ENCODE measurements around the gene DISC1.

Gene DISC1

GRCh38 chr1:231913493-231913892 is 286.9 kb downstream of the DISC1 start:
- H3K27ac ChIP-seq (ENCODE audit: low read depth, low read length, poor library complexity, severe bottlenecking), result no peak overlapping the region
- H3F3A ChIP-seq (ENCODE audit: insufficient read depth, low read length), result no peaks in the 10 kb centered on the region
- TF ChIP-seq CTCF (IDR thresholded peaks at IDR 0.05; ENCODE audit: low read length), result no peak
- no peak for TF ChIP-seq EZH2 (IDR thresholded peaks at IDR 0.05; ENCODE audit: borderline replicate concordance, low read length)
- H3K27me3 ChIP-seq (ENCODE audit: insufficient read depth, low read length), result no peaks in the 10 kb centered on the region
- no peak overlapping the region for H3K9ac ChIP-seq (ENCODE audit: low read length)
- no peaks in the 10 kb centered on the region for H3K9me3 ChIP-seq (ENCODE audit: low read length)
- no peak overlapping the region for H3K4me3 ChIP-seq (ENCODE audit: low read depth, low read length, poor library complexity, severe bottlenecking)
- H3K4me2 ChIP-seq (ENCODE audit: low read length), result no peak overlapping the region
- no peaks in the 10 kb centered on the region for H4K20me1 ChIP-seq (ENCODE audit: insufficient read depth, low read length)
- H3K79me2 ChIP-seq (ENCODE audit: insufficient read depth, low read length), result no peaks in the 10 kb centered on the region
- H3K4me1 ChIP-seq (ENCODE audit: insufficient read depth, low read length, severe bottlenecking), result no peaks in the 10 kb centered on the region
- H3K36me3 ChIP-seq (ENCODE audit: insufficient read depth, low read length), result no peaks in the 10 kb centered on the region
- no peak overlapping the region for H2AFZ ChIP-seq (ENCODE audit: low read length)
- no peaks in the 10 kb centered on the region for H3K9me2 ChIP-seq (ENCODE audit: low read depth, low read length)

- Histone ChIP-seq H3K9me2 (ENCODE audit: low read depth, low read length) (no peaks in the 10 kb centered on the region), H3K4me3 (ENCODE audit: low read depth, low read length, poor library complexity, severe bottlenecking) (no peak overlapping the region), H3K4me2 (ENCODE audit: low read length) (no peak overlapping the region), H3K9ac (ENCODE audit: low read length) (no peak overlapping the region), H4K20me1 (ENCODE audit: insufficient read depth, low read length) (no peaks in the 10 kb centered on the region), H3K9me3 (ENCODE audit: low read length) (no peaks in the 10 kb centered on the region), H3K4me1 (ENCODE audit: insufficient read depth, low read length, severe bottlenecking) (no peaks in the 10 kb centered on the region), H3K36me3 (ENCODE audit: insufficient read depth, low read length) (no peaks in the 10 kb centered on the region), H2AFZ (ENCODE audit: low read length) (no peak overlapping the region), H3K27ac (ENCODE audit: low read depth, low read length, poor library complexity, severe bottlenecking) (no peak overlapping the region), H3F3A (ENCODE audit: insufficient read depth, low read length) (no peaks in the 10 kb centered on the region), H3K27me3 (ENCODE audit: insufficient read depth, low read length) (no peaks in the 10 kb centered on the region), H3K79me2 (ENCODE audit: insufficient read depth, low read length) (no peaks in the 10 kb centered on the region)
- TF ChIP-seq EZH2 (IDR thresholded peaks at IDR 0.05; ENCODE audit: borderline replicate concordance, low read length), result no peak
- TF ChIP-seq CTCF (IDR thresholded peaks at IDR 0.05; ENCODE audit: low read length), result no peak
Observed at GRCh38 chr1:231918239-231919015, 291.8 kb downstream of the DISC1 start.

- no peaks in the 10 kb centered on the region for H3K4me1 ChIP-seq (ENCODE audit: insufficient read depth, low read length, severe bottlenecking)
- no peak overlapping the region for H3K27ac ChIP-seq (ENCODE audit: low read depth, low read length, poor library complexity, severe bottlenecking)
- no peak for TF ChIP-seq CTCF (IDR thresholded peaks at IDR 0.05; ENCODE audit: low read length)
- TF ChIP-seq EZH2 (IDR thresholded peaks at IDR 0.05; ENCODE audit: borderline replicate concordance, low read length), result no peak
- H4K20me1 ChIP-seq (ENCODE audit: insufficient read depth, low read length), result no peaks in the 10 kb centered on the region
- no peaks in the 10 kb centered on the region for H3K79me2 ChIP-seq (ENCODE audit: insufficient read depth, low read length)
- no peaks in the 10 kb centered on the region for H3K27me3 ChIP-seq (ENCODE audit: insufficient read depth, low read length)
- H3F3A ChIP-seq (ENCODE audit: insufficient read depth, low read length), result no peaks in the 10 kb centered on the region
- no peaks in the 10 kb centered on the region for H3K36me3 ChIP-seq (ENCODE audit: insufficient read depth, low read length)
- no peak overlapping the region for H3K4me2 ChIP-seq (ENCODE audit: low read length)
- H3K4me3 ChIP-seq (ENCODE audit: low read depth, low read length, poor library complexity, severe bottlenecking), result no peak overlapping the region
- H3K9ac ChIP-seq (ENCODE audit: low read length), result no peak overlapping the region
- H3K9me3 ChIP-seq (ENCODE audit: low read length), result no peaks in the 10 kb centered on the region
- H2AFZ ChIP-seq (ENCODE audit: low read length), result no peak overlapping the region
- H3K9me2 ChIP-seq (ENCODE audit: low read depth, low read length), result no peaks in the 10 kb centered on the region
Observed at GRCh38 chr1:231919239-231919885, 292.8 kb downstream of the DISC1 start.

All from OCI-LY1 (cell line).